PC-9 (cell line): ENCODE data around the gene FLAD1.

Experiments
- CTCF ChIP-seq: fragments of 200-600 bp; sonication (generic); conservative IDR thresholded peaks from 2 replicates; pipeline ENCODE4 v1.6.1; 2017; ENCODE audit warnings: mixed run types, antibody characterized with exemption, mild to moderate bottlenecking, moderate library complexity
- EZH2 ChIP-seq: fragments of 200-600 bp; sonication (generic); IDR thresholded peaks from 2 replicates; pipeline ENCODE4 v1.8.0; 2017; ENCODE audit warnings: antibody characterized with exemption, low read depth

DNA sequence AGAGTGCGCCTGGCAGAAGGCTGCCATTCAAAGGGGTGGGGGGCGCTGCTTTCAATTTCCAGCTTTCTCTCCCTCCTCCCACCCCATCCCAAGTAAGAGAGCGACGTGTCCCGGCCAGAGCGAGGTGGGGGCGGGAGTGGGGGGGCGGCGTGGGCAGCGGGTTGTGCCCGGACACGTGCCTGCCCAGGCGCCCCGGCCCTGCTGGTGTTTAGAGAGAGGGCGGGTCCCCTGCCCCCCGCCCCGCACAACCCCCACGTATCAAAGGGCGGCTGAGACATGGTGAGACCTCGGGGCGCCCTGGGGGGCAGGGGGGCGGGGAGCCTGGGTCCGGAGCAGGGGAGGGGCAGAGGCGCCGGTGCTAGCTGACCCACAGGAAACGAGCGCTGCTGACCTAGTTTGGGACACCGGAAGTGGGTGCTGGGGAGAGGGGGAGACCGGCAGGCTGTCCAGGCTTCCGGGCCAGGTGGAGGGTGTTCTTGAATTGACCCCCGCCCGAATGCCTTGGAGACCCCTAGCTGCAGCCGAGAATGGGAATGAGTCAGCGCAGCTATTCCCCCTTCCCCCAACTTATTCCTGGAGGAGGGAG, 20.7 kb downstream of the FLAD1 start:
- TF ChIP-seq CTCF (no peak), EZH2 (no peak)
